Measurements from ENCODE around the gene ACBD5. TPM values are rescaled to one million over a fixed set of nuclear protein-coding genes. Genes with fewer than 3 reads are reported as not detected.

ACBD5 gene
- total RNA-seq, result 27.5 and 29.7 TPM in 2 replicates

GRCh38 chr10:27240212-27241009 is at the start of gene ACBD5:
Gene ACBD5 (minus strand): TSS chr10:27240797. CDS start chr10:27240688, 109 bp downstream.

GRCh38 chr10:27155066-27155754 is 85.4 kb downstream of the ACBD5 start, which contains the start of gene MASTL:
Gene MASTL (plus strand): TSS chr10:27155352. CDS start chr10:27155427, 75 bp downstream.

Small RNA genes lying within 50 kb of the gene (small RNA-seq; reads per million reads assigned to genes)
- 6.0 reads per million, percentile 93 among the genes with 10 or more reads in this experiment for gene RNU2-24P
- gene RNU7-12P, result 1.1 reads per million, percentile 61 among the genes with 10 or more reads in this experiment

Other genes with a start within 250 kb of the ACBD5 start
- gene ANKRD26, start 140.3 kb downstream of the ACBD5 start, total RNA-seq, result 7.2 and 10.6 TPM in 2 replicates
- 81.3 and 90.6 TPM in 2 replicates for gene YME1L1, start 86.4 kb downstream of the ACBD5 start, total RNA-seq
- 12.8 and 15.3 TPM in 2 replicates for gene MASTL, start 85.4 kb downstream of the ACBD5 start, total RNA-seq